ENCODE data around the gene DOCK1.

DOCK1 gene

GRCh38 chr10:127449490-127449889 is 544.3 kb downstream of the DOCK1 start:
- no peak for DNase-seq

GRCh38 chr10:127450644-127451043 is 545.4 kb downstream of the DOCK1 start:
- DNase-seq: no peak

DNA sequence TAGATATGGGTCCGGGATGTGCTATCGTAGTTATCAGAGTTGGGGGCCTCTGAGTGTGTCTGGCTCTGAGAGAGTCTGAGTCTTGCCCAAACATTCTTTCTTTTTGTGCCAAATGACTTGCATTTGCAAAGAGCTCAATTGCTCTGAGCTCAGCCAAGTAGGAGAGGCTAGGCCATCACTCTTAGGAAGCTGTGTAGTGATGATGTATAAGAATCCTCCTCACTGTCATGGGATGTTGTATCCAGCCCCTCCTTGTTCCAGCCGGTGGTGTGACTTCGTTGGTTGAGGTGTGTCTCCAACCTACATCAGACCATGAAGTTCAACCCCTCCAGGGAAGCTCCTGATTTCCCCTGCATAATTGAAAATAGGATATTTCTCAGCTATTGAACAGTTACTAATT is 546.4 kb downstream of the DOCK1 start:
- DNase-seq: no peak

- no peak for DNase-seq
Observed at GRCh38 chr10:127452568-127452967, 547.3 kb downstream of the DOCK1 start.

- DNase-seq: no peak
Observed at GRCh38 chr10:127453706-127454105, 548.5 kb downstream of the DOCK1 start.

GRCh38 chr10:127456122-127456521 is 550.9 kb downstream of the DOCK1 start:
- no peak for DNase-seq

DNA sequence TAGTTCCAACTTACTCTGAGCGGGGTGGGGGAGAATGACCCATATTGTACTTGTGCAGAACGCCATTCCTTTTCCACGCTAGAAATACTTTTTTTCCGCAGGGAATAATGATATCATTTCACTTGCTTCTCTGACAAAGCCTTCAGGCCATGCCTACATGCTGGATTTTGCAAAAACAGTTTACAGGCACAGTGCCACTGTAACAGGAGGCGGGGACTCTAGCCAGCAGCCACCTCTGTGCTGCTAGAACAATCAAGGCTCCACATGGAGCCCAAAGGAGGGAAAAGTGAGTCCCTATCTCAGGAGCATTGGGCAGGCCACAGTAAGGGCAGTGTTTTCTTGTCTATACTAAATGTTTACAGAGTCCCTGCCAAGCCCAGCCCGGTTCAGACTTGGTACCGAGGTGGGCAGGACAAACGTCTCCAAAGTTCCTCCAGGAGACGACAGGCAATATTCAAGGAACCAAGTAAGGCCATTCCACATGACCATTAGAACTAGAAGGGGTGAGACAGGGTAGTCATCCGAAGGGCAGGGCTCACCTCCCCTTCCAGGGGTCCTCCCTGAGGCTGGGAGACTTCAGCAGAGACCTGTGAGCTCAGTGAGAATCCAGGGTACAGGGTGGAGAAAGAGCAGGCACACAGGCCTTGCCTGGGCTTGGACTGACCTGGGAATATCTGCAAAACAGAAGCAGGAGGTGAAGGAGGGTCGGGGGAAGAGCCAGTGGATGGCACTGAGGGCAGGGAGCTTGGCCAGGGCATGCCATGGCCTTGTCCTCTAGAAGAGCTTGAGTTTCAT is 553.0 kb downstream of the DOCK1 start:
- DNase-seq: no peak

DNA sequence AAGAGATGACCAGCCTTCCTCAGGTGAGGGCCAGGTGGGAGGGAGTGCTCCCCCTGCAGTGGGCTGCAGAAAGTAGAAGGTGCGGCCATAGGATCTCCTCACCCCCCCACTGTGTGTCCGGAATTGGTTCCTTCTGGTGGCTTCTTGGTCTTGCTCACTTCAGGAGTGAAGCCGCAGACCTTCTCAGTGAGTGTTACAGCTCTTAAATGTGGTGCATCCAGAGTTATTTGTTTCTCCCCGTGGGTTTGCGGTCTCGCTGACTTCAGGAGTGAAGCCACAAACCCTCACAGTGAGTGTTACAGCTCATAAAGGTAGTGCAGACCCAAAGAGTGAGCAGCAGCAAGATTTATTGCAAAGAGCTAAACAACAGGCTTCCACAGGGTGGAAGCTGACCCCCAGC is 553.6 kb downstream of the DOCK1 start:
- no peak for DNase-seq

GRCh38 chr10:127459918-127460317 is 554.7 kb downstream of the DOCK1 start:
- DNase-seq: no peak

GRCh38 chr10:127462643-127463295 is 557.5 kb downstream of the DOCK1 start:
- no peak for DNase-seq

GRCh38 chr10:127463548-127463947 is 558.3 kb downstream of the DOCK1 start:
- no peak for DNase-seq

DNA sequence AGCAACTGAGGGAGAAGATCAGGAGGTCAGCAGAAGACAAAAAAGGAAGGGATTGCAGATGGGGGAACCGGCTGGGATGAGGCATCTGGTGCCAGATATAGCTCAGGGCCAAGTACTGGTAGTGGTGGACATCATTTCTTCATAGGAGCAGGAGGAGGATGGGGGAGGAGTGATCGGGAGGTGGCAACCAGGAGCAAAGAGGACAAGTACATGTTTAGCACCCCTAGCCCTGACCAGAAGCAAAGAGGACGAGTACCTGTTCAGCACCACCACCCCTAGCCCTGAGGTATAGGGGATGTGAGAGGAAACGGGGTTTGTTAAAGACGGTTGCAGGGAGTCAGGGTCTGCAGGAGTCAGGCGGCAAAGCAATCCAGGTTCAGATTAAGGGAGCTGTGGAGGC is 559.3 kb downstream of the DOCK1 start:
- DNase-seq: no peak

DNA sequence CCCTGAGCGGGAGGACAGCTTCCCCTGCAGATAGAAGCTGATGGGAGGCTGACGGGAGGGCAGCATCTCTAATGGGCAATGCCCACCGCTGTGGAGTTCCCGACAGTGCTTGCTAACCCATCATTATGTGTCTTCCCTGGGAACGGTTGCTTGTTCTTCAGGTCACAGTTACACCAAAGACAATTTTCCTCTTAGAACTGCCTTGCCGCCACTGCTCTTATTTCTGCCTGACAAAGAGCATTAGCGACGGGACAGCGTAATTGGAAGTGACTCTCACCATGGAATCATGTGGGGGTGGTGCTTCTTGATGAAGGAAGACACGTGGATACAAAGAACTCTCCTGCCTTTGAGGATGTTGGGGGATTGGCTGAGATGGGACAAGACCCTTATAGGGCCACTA is 562.6 kb downstream of the DOCK1 start:
- DNase-seq: no peak

- no peak for DNase-seq
Observed at GRCh38 chr10:127468632-127469031, 563.4 kb downstream of the DOCK1 start.

DNA sequence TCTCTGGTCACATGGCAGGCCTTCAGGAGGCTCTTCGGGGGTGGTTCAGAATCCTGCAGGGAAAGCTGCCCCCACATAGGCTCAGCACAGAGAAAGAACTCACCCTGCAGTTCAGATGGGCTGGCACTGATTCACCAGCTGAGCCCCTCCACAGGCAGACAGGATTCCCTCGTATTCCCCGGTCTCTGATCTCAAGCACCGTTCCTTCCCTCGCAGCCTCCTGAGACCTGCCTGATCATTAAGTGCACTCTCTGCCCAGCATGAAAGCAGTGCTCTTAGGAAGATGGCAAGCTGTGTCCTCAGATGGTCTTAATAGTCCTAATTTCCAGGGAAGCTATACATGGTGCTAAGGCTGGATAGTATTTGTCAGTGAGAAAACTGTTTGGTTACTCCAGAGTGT is 565.7 kb downstream of the DOCK1 start:
- DNase-seq: no peak

- no peak for DNase-seq
Observed at GRCh38 chr10:127472976-127473375, 567.7 kb downstream of the DOCK1 start.

GRCh38 chr10:127474501-127474900 is 569.3 kb downstream of the DOCK1 start:
- DNase-seq: no peak

GRCh38 chr10:127485153-127485857 is 580.1 kb downstream of the DOCK1 start:
- DNase-seq: no peak

DNA sequence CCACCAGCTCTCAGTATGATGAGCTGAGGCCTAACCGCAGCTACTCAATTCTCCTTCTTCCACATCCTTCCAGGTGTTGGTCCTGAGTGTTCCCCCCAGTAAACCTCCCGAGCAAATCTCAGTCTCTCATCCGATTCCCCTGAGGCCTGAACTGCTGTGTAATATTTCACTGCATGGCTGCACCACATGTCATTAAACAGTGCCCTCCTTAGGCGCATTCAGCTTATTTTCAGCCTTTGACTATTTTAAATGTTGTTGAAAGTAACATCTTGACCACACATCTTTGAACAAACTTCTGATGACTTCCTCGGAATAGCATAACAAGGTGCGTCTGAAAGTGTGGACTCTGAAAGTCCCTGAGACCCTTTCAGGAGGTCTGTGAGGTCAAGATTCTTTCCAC is 581.1 kb downstream of the DOCK1 start:
- DNase-seq: no peak

DNA sequence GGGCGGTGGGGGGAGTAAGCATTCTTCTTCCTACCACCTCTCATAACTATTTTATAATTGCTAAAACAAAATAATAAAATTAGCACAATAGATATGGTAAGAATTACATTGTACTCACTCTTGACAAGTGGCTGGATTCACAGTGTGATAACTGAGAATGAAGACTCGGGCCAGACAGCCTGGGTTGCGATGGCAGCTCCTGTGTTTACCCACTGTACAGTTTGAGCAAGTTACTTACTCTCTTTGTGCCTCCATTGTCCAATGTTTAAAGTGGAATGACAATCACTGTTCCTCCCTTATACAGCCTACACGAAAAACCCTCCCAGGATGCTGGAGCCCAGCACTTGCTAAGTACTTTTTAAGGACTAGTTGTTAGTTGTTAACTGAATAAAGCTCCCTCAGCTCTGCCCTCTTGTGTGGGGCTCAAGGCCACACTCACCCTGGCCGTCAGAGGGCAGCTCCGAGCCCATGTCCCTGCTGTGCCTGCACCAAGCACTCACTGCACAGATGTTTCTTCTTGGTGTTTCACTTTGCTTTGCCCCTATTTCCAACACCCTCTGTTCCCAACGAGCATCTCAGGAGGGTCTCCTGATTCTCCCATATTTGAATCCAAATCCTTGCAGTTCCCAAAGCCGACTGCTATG is 587.5 kb downstream of the DOCK1 start:
- no peak for DNase-seq

GRCh38 chr10:127496035-127496434 is 590.8 kb downstream of the DOCK1 start:
- no peak for DNase-seq

DNA sequence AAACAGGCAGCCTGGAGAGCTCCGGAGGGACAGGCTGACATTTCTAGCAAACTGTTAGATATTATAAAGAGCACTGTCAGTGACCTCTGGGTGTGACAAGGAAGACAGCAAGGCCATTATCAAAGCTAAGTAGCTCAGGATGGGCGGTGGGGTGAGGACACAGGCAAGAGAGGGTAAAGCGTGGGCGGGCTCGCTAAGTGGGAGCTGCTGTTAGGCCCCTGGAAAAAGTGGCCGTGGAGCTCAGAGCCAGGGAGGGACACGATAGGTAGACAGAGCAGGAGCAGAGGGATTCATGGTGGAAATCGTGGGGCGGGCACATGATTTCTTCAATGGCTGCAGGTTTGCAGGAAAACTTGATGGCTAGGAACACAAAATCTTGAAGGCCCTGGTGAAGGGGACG is 592.5 kb downstream of the DOCK1 start:
- DNase-seq: no peak

DNA sequence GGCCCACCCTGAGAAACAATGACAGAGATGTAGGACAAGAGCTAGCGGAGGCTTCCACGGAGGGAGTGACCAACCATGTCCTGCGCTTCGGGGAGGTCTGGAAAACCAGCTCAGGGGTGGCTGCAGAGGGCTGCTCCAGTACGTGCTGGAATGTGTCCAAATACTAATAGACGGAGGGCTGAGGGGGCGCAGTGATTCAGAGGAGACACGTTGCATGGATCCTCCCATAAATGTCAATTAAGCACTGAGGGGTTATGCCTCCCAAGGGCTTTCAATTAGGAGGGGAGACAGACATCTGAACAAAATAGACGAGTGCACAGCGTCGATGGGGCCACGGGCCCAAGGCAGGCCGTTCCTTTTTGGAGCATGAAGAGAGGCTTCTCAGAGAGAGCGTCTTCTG is 592.9 kb downstream of the DOCK1 start:
- no peak for DNase-seq

DNA sequence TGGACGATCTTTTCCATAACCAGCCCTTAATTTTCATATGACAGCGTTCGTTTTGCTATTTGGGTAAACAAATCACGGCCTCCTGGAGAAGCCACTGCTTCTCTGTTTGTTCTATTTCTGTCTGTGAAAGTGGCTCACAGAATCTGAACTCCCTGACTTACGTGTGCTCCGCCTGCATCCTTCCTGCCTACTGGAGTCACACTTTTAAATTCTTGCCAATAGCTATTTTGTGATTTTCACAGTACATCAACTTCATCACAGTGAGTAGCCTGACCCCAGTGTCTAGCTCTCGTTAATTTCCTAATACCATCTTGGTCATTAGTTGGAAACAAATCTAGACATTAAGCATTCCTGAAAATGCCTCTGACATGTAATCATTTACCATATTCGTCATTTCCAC is 594.9 kb downstream of the DOCK1 start:
- DNase-seq: no peak
